NT2/D1 (cell line): ENCODE results near the gene PCSK6.
"Not testable (repeated sequence)": the region's sequence is repeated elsewhere in the genome, so short reads cannot be mapped to it uniquely, and the experiment has no call there.

ENCODE experiments used
- DNase-seq: peaks from one replicate; pipeline ENCODE4 v3.0.0-alpha.2; 2011; ENCODE audit warnings: low read depth, low spot score
- H3K27me3 ChIP-seq: 2 replicates; pipeline ENCODE4 v1.6.0; 2011; ENCODE audit warnings: mild to moderate bottlenecking; ENCODE audit not compliant: insufficient read length, insufficient read depth
- H3K36me3 ChIP-seq: 2 replicates; pipeline ENCODE4 v1.6.1; 2011; ENCODE audit warnings: mild to moderate bottlenecking, low read length, mixed read lengths; ENCODE audit not compliant: insufficient read depth, insufficient read length
- H3K4me1 ChIP-seq: 2 replicates; pipeline ENCODE4 v1.5.1; 2011; ENCODE audit not compliant: insufficient read depth, insufficient read length
- H3K4me3 ChIP-seq: 2 replicates; pipeline ENCODE4 v1.5.1; 2011; ENCODE audit warnings: low read depth; ENCODE audit not compliant: insufficient read length
- H3K9ac ChIP-seq: 2 replicates; pipeline ENCODE4 v1.6.0; 2011; ENCODE audit warnings: low read depth; ENCODE audit not compliant: insufficient read length
- H3K9me3 ChIP-seq: 2 replicates; pipeline ENCODE4 v1.5.1; 2011; ENCODE audit warnings: mild to moderate bottlenecking, low read length; ENCODE audit not compliant: insufficient read depth
- SUZ12 ChIP-seq: IDR thresholded peaks from 2 replicates; pipeline ENCODE4 v1.6.1; 2011; ENCODE audit not compliant: insufficient read length, insufficient read depth; ENCODE audit errors: extremely low read depth
- YY1 ChIP-seq: IDR thresholded peaks from 2 replicates; pipeline ENCODE4 v1.6.1; 2011; ENCODE audit not compliant: insufficient read length, insufficient read depth
- ZNF274 ChIP-seq: IDR thresholded peaks from 2 replicates; pipeline ENCODE4 v1.6.1; 2011; ENCODE audit warnings: mild to moderate bottlenecking, low read depth, low read length

The PCSK6 gene

GRCh38 chr15:101296418-101297405 is 192.8 kb downstream of the PCSK6 start:
- no peak for TF ChIP-seq ZNF274
- TF ChIP-seq SUZ12, result no peak
- no peak for TF ChIP-seq YY1
- no peak overlapping the region for H3K9ac ChIP-seq
- no peaks in the 10 kb centered on the region for H3K27me3 ChIP-seq
- peaks cover 8% of the 10 kb centered on the region for H3K4me1 ChIP-seq
- no peak for DNase-seq
- peaks cover 17% of the 10 kb centered on the region for H3K36me3 ChIP-seq
- H3K9me3 ChIP-seq, result no peaks in the 10 kb centered on the region
- peak overlapping the region; percentile 87 for H3K4me3 ChIP-seq

DNA sequence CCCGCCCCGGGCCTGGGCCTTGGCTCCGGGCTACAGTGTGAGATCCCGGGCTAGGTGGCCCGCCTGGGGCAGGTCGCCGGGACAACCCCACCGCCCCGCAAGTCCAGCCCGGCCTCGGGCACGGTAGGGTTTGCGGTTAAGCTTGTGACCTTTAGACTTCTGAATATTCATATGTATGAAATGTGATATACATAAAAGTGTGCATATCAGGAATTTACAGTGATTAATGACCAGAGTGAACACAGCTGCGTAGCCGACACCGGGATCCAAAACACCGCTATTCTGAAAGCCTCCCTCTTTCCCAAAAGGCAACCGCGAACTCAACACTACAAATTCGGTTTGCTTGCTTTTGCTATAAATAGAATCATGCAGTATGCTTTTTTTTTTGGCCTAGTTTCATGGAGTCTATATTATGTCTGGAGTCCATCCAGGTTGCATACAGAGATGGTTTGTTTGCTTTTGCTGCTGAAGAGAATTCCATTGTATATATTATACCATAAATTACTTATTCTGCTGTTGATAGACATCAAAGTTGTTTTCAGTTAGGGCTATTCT is 193.8 kb downstream of the PCSK6 start:
- Histone ChIP-seq H3K27me3 (no peaks in the 10 kb centered on the region), H3K36me3 (peaks cover 26% of the 10 kb centered on the region), H3K9me3 (no peaks in the 10 kb centered on the region), H3K4me1 (peaks cover 6% of the 10 kb centered on the region), H3K4me3 (peak overlapping the region; percentile 87), H3K9ac (peak overlapping the region; percentile 91)
- DNase-seq, result no peak
- TF ChIP-seq ZNF274 (no peak), YY1 (no peak), SUZ12 (no peak)

DNA sequence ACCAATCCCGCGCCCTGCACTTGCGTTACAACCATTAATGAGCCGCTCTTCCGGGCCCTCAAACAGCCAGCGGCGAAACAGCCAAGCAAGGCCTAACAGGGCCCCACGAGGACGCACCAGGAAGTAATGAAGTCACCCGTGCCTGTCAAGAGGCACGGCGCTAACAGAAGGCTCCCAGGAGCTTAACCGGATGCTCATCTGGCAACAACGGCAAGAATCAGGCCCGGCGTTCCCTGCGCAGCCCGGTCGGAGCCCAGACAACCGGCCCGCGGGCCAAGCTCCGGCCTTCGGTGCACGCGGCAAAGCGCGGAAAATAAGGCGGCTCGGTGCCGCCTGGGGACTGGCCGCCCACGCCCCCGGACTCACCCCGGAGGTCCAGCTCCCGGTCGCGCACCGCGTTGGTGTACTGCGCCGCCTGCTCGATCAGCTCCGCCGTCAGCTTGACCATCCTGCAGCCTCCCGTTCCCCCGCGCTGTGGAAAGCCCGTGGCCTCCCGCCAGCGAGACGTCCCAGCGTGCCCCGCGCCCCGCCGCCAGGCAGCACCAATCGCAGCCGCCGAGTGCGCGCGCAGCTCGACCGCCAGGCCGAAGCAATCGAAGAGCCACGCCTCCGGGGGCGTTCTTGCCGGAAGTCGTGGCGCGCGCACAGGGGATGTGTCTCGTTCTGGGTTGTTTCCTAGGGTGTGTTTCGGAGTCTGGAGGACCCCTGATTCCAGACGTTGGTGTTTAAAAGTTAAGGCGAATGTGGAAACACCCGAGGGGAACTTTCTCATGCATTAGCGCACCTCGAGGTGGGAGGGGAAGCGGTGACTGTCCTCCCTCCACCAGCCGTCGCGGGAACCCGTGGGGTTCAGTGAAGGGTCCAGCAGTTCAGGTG is 194.5 kb downstream of the PCSK6 start, which contains the start of gene SNRPA1:
Gene SNRPA1 (minus strand): TSS at position 518 of the 876 bp plus-strand sequence. CDS start 70 bp downstream, at position 448.
- Histone ChIP-seq H3K9ac (peak within 1 kb of the TSS; percentile 91), H3K4me1 (peaks cover 5% of the 10 kb centered on the region), H3K36me3 (peaks cover 33% of the 10 kb centered on the region), H3K4me3 (peak within 1 kb of the TSS; percentile 87), H3K9me3 (no peaks in the 10 kb centered on the region), H3K27me3 (no peaks in the 10 kb centered on the region)
- peak; percentile 95 for DNase-seq
- TF ChIP-seq SUZ12 (no peak), YY1 (no peak), ZNF274 (no peak)

DNA sequence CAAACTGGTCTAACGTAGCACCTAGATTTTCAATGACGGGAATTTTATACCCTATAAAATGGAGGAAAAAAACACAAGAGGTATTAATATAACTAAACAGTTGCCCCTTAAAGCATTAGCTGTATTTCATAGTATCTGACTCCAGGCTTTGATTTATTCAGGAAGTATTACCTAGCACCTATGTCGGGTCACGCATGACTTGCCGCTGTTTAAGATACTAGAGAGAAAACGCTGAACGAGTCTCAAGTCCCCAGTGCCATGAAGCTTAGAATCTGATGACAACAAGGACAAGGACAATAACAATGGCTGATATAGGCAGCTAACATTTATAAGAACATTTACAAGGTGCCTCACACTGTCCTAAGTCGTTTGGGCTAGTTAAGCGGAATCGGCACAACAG is 196.4 kb downstream of the PCSK6 start:
- Histone ChIP-seq H3K36me3 (peaks cover 50% of the 10 kb centered on the region), H3K9ac (peak overlapping the region; percentile 91)

DNA sequence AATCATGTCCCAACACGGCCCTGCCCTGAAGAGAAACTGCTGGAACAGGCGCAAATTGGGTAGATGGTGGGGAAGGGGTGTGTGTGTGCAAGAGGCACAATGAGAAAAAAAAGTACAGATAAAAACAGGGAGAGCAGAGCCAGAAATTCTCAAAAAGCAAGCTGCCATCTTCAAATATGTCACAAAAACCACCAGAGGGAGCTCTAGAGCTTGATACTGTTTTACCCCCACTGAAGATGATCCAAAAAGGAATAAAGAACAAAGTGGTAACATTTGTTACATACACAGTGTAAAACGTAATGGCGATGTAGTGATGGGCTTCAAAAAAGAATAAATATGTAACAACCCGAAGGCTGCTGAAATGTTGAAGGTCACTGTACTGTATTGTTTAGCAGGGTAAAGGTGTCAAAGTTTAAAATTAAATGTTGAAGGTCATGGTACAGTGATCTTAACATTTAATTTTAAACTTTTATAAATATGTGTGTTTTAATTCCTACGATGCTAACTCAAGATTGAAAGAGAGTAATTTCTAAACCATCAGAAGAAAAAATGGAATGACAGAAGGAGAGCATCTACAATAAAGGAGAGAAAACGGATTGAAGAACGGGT is 200.5 kb downstream of the PCSK6 start:
- Histone ChIP-seq H3K27me3 (no peaks in the 10 kb centered on the region), H3K4me3 (no peak overlapping the region), H3K9ac (no peak overlapping the region), H3K9me3 (no peaks in the 10 kb centered on the region), H3K4me1 (peaks cover 5% of the 10 kb centered on the region), H3K36me3 (peaks cover 89% of the 10 kb centered on the region)
- DNase-seq, result no peak
- TF ChIP-seq SUZ12 (no peak), YY1 (no peak), ZNF274 (no peak)

More for the DNA sequence above, 196.4 kb downstream of the PCSK6 start:
- Histone ChIP-seq H3K4me1 (peaks cover 5% of the 10 kb centered on the region), H3K27me3 (no peaks in the 10 kb centered on the region), H3K9me3 (no peaks in the 10 kb centered on the region), H3K4me3 (peak overlapping the region; percentile 87)
- no peak for DNase-seq
- no peak for TF ChIP-seq ZNF274
- no peak for TF ChIP-seq SUZ12

GRCh38 chr15:101287342-101287741 is 202.2 kb downstream of the PCSK6 start:
- not testable (repeated sequence) for H3K4me1 ChIP-seq, H3K9ac ChIP-seq, DNase-seq, H3K4me3 ChIP-seq, H3K27me3 ChIP-seq, H3K9me3 ChIP-seq
- peaks cover 93% of the 10 kb centered on the region for H3K36me3 ChIP-seq
